ENCODE results near the gene PAGE2. TPM values are rescaled to one million over a fixed set of nuclear protein-coding genes. Genes with fewer than 3 reads are reported as not detected.

The PAGE2 gene
- total RNA-seq: not detected in 2 replicates

GRCh38 chrX:55088795-55089489, at the start of gene PAGE2:
Gene PAGE2 (plus strand): TSS chrX:55089018. CDS start chrX:55090021, 1,003 bp downstream.

DNA sequence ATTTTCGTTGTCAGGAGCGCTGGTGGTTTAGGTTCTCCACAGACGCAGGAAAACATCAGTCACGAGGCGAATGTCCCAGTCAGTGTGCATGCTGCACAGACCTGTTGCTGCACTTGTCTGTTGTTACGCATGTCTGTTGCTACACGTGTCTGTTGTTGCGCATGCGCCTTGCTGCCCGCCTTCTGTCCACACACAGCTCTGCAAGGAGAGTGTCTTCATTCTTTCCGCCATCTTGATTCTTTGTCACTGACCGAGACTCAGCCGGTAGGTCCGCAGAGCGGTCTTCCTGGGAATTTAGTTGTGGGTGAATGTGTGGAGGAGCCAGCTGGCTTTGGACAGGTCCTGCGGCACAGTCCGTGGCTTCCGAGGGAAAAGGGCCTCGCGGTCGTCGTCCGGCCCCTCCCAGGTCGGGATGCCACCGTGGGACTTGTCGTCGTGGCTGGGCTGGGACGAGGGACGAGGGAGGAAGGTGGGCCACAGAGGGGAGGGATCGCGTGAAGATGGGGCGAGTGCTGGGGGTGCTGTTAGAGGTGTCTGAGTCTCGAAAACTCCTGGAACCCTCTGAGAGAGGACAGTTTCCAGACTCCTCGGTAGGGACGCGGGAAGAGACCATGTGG, 13.9 kb upstream of the PAGE2 start, which contains the start of gene PAGE2B:
TSS of gene PAGE2B (plus strand) at position 180 of the 617 bp plus-strand sequence. CDS start 1,012 bp downstream, outside the sequence.

Other genes with a start within 250 kb of the PAGE2 start
- gene TRO, start 168.2 kb upstream of the PAGE2 start, total RNA-seq: 19.5 and 20.8 TPM in 2 replicates
- gene PFKFB1, start 94.8 kb upstream of the PAGE2 start, total RNA-seq: 0.45 TPM in 1 of 2 replicates, not detected in the other
- 15.5 and 15.8 TPM in 2 replicates for gene APEX2, start 88.7 kb upstream of the PAGE2 start, total RNA-seq
- gene ALAS2, start 58.0 kb upstream of the PAGE2 start, total RNA-seq: not detected in 2 replicates
- gene PAGE2B, start 14.0 kb upstream of the PAGE2 start, total RNA-seq: not detected in 2 replicates
- gene PAGE5, start 131.3 kb downstream of the PAGE2 start, total RNA-seq: not detected in 2 replicates
- gene PAGE3, start 175.9 kb downstream of the PAGE2 start, total RNA-seq: not detected in 2 replicates

Measured in bronchus fibroblast of lung (primary cell).